HS-5 (cell line): ENCODE results near the gene CAVIN3.

Experiments
- DNase-seq: peaks from one replicate; pipeline ENCODE4 v3.0.0-alpha.2; 2012; ENCODE audit warnings: low read depth

Gene CAVIN3

GRCh38 chr11:6269994-6270393 is 50.3 kb downstream of the CAVIN3 start:
- DNase-seq: no peak
